Panc1 (cell line): ENCODE measurements around the gene ACP7.

ENCODE experiments used
- POLR2AphosphoS5 ChIP-seq: IDR thresholded peaks from 2 replicates; pipeline ENCODE4 v1.6.1; 2012; ENCODE audit warnings: mild to moderate bottlenecking, low read depth, low read length, moderate library complexity
- SIN3A ChIP-seq: IDR thresholded peaks from 2 replicates; pipeline ENCODE4 v1.6.1; 2012; ENCODE audit warnings: low read depth, mild to moderate bottlenecking, low read length, moderate library complexity, borderline replicate concordance; ENCODE audit not compliant: insufficient read depth
- TCF7L2 ChIP-seq: IDR thresholded peaks from 2 replicates; pipeline ENCODE4 v1.6.1; 2011; ENCODE audit warnings: mild to moderate bottlenecking, low read depth, low read length, inconsistent platforms
- TF ChIP-seq, protein P1 (sequence below): fragments of 450-650 bp; IDR thresholded peaks from 2 replicates; pipeline ENCODE4 v1.5.1; 2017; ENCODE audit warnings: mild to moderate bottlenecking
- TF ChIP-seq, protein P2 (sequence below), 2 experiments: IDR thresholded peaks; 2 replicates each; pipeline ENCODE4 v1.6.1; 2011 to 2012; ENCODE audit warnings: low read depth in 2 of 2, control low read depth in 1 of 2, low read length in 1 of 2, mild to moderate bottlenecking in 1 of 2, moderate library complexity in 1 of 2; ENCODE audit not compliant: insufficient read depth in 1 of 2

GRCh38 chr19:39082167-39082566 is 2.0 kb upstream of the ACP7 start:
- TF ChIP-seq, protein P1, sequence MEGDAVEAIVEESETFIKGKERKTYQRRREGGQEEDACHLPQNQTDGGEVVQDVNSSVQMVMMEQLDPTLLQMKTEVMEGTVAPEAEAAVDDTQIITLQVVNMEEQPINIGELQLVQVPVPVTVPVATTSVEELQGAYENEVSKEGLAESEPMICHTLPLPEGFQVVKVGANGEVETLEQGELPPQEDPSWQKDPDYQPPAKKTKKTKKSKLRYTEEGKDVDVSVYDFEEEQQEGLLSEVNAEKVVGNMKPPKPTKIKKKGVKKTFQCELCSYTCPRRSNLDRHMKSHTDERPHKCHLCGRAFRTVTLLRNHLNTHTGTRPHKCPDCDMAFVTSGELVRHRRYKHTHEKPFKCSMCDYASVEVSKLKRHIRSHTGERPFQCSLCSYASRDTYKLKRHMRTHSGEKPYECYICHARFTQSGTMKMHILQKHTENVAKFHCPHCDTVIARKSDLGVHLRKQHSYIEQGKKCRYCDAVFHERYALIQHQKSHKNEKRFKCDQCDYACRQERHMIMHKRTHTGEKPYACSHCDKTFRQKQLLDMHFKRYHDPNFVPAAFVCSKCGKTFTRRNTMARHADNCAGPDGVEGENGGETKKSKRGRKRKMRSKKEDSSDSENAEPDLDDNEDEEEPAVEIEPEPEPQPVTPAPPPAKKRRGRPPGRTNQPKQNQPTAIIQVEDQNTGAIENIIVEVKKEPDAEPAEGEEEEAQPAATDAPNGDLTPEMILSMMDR: no peak
- TF ChIP-seq TCF7L2: no peak
- TF ChIP-seq, protein P2, sequence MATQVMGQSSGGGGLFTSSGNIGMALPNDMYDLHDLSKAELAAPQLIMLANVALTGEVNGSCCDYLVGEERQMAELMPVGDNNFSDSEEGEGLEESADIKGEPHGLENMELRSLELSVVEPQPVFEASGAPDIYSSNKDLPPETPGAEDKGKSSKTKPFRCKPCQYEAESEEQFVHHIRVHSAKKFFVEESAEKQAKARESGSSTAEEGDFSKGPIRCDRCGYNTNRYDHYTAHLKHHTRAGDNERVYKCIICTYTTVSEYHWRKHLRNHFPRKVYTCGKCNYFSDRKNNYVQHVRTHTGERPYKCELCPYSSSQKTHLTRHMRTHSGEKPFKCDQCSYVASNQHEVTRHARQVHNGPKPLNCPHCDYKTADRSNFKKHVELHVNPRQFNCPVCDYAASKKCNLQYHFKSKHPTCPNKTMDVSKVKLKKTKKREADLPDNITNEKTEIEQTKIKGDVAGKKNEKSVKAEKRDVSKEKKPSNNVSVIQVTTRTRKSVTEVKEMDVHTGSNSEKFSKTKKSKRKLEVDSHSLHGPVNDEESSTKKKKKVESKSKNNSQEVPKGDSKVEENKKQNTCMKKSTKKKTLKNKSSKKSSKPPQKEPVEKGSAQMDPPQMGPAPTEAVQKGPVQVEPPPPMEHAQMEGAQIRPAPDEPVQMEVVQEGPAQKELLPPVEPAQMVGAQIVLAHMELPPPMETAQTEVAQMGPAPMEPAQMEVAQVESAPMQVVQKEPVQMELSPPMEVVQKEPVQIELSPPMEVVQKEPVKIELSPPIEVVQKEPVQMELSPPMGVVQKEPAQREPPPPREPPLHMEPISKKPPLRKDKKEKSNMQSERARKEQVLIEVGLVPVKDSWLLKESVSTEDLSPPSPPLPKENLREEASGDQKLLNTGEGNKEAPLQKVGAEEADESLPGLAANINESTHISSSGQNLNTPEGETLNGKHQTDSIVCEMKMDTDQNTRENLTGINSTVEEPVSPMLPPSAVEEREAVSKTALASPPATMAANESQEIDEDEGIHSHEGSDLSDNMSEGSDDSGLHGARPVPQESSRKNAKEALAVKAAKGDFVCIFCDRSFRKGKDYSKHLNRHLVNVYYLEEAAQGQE (IDR thresholded peaks at IDR 0.05; ENCODE audit: insufficient read depth in 1 of 2, low read depth in 2 of 2, low read length in 1 of 2): no peak
- no peak for TF ChIP-seq POLR2AphosphoS5
- no peak for TF ChIP-seq SIN3A
